ENCODE results near the gene CHRM1. TPM values are rescaled to one million over a fixed set of nuclear protein-coding genes. Genes with fewer than 3 reads are reported as not detected.
A peak's percentile ranks its signal among the peaks of the same experiment; 100 is the strongest.

Gene CHRM1
- total RNA-seq, 1 donor from 2014 or later: not detected

DNA sequence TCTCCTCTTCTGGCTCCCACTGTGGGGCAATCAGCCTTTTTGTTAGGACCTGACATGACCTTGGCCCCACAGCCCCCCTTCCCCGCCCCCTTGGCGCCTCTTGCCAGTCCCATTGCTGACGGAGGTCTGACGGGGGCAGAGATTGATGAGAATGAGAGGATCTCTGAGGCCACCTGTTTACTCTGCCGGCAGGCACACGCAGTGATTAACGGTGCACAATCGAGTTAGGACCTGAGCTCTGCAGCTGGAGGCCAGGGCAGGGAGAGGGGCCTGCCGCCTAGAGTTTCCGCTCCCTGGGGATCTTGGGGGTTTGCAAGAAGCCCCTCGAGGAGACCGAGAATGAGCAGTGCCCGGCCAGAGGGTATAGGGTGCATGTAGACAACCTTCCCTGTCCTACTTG, 6.8 kb upstream of the CHRM1 start:
- no peak overlapping the region for H2AFZ ChIP-seq (replicated peaks)
- peak overlapping the region; percentile 41 for H3K4me2 ChIP-seq

DNA sequence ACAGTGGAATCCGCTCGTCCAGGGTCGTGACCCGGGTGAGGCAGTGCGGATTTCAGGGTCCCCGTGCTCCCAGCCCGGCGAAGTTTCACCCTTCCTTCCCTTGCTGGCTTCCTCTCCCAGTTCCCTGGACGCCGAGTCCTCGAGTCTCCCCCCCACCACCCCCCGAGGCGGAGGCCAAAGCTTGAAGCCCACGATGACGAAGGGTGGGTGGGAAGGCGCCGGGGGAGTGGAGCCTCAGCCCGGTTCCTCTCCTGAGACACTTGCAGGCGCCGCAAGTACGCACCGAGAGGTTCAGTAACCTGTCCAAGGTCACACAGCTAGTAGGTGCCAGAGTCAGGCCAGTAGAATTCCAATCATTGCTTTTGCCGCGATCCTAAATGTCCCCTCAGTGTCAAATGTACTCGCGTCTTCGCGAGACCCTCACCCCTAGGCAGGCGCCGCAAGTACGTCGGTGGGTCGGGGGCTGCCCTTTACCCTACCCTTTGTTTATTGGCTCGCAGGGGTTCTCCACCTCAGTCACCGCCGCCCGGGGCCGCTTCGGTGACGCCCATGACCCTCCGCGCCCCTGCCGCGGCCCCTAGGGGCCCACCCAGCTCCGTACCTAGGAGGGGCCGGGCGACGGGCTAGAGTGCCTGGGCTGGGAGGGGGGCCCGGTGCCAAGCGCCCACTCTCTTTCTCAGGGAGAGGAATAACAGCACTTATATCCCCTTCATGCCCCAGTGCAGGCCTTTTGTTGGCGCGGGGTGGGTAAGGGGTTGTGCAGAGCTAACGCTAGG, 5.7 kb upstream of the CHRM1 start:
- H3K36me3 ChIP-seq: no peaks in the 10 kb centered on the region
- H4K20me1 ChIP-seq (ENCODE audit: low read depth): peaks cover 22% of the 10 kb centered on the region
- peak; percentile 32 for DNase-seq (ENCODE audit: low spot score)
- Mint-ChIP-seq H3K4me1 (peaks cover 38% of the 10 kb centered on the region), H3K9me3 (no peaks in the 10 kb centered on the region), H3K27me3 (ENCODE audit: insufficient read depth, low read depth) (peaks cover 69% of the 10 kb centered on the region), H3K36me3 (no peaks in the 10 kb centered on the region), H3K27ac (no peak overlapping the region), H3K4me3 (peak overlapping the region; percentile 77)
- peak overlapping the region; percentile 94 for H3K4me2 ChIP-seq
- H3K4me3 ChIP-seq: peak overlapping the region; percentile 46
- peaks cover 21% of the 10 kb centered on the region for H3F3A ChIP-seq (ENCODE audit: low read depth)
- H3K9me3 ChIP-seq (ENCODE audit: low read depth): no peaks in the 10 kb centered on the region
- no peak overlapping the region for H2AFZ ChIP-seq (replicated peaks)
- no peak overlapping the region for H3K9ac ChIP-seq
- H3K27me3 ChIP-seq: peaks cover 98% of the 10 kb centered on the region
- H3K79me2 ChIP-seq (ENCODE audit: low read depth): no peaks in the 10 kb centered on the region
- TF ChIP-seq EZH2phosphoT487 (IDR thresholded peaks at IDR 0.05) (peak; percentile 72), EZH2 (IDR thresholded peaks at IDR 0.05) (peak; percentile 49)
- TF ChIP-seq, protein P1, sequence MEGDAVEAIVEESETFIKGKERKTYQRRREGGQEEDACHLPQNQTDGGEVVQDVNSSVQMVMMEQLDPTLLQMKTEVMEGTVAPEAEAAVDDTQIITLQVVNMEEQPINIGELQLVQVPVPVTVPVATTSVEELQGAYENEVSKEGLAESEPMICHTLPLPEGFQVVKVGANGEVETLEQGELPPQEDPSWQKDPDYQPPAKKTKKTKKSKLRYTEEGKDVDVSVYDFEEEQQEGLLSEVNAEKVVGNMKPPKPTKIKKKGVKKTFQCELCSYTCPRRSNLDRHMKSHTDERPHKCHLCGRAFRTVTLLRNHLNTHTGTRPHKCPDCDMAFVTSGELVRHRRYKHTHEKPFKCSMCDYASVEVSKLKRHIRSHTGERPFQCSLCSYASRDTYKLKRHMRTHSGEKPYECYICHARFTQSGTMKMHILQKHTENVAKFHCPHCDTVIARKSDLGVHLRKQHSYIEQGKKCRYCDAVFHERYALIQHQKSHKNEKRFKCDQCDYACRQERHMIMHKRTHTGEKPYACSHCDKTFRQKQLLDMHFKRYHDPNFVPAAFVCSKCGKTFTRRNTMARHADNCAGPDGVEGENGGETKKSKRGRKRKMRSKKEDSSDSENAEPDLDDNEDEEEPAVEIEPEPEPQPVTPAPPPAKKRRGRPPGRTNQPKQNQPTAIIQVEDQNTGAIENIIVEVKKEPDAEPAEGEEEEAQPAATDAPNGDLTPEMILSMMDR (IDR thresholded peaks at IDR 0.05): no peak
- no peak overlapping the region for H3K27ac ChIP-seq
- peaks cover 23% of the 10 kb centered on the region for H3K4me1 ChIP-seq

More for the DNA sequence above, 6.8 kb upstream of the CHRM1 start:
- Mint-ChIP-seq H3K36me3 (no peaks in the 10 kb centered on the region), H3K27me3 (ENCODE audit: insufficient read depth, low read depth) (peaks cover 61% of the 10 kb centered on the region), H3K4me3 (peak overlapping the region; percentile 28), H3K9me3 (no peaks in the 10 kb centered on the region), H3K27ac (no peak overlapping the region), H3K4me1 (peaks cover 36% of the 10 kb centered on the region)
- Histone ChIP-seq H3F3A (ENCODE audit: low read depth) (peaks cover 18% of the 10 kb centered on the region), H3K27ac (no peak overlapping the region), H3K9ac (no peak overlapping the region), H3K79me2 (ENCODE audit: low read depth) (no peaks in the 10 kb centered on the region), H3K4me3 (no peak overlapping the region), H3K27me3 (peaks cover 88% of the 10 kb centered on the region), H4K20me1 (ENCODE audit: low read depth) (peaks cover 22% of the 10 kb centered on the region), H3K9me3 (ENCODE audit: low read depth) (no peaks in the 10 kb centered on the region), H3K36me3 (no peaks in the 10 kb centered on the region), H3K4me1 (peaks cover 23% of the 10 kb centered on the region)
- peak; percentile 43 for DNase-seq (ENCODE audit: low spot score)
- TF ChIP-seq, protein P1 (IDR thresholded peaks at IDR 0.05): no peak
- TF ChIP-seq EZH2 (IDR thresholded peaks at IDR 0.05) (no peak), EZH2phosphoT487 (IDR thresholded peaks at IDR 0.05) (no peak)

DNA sequence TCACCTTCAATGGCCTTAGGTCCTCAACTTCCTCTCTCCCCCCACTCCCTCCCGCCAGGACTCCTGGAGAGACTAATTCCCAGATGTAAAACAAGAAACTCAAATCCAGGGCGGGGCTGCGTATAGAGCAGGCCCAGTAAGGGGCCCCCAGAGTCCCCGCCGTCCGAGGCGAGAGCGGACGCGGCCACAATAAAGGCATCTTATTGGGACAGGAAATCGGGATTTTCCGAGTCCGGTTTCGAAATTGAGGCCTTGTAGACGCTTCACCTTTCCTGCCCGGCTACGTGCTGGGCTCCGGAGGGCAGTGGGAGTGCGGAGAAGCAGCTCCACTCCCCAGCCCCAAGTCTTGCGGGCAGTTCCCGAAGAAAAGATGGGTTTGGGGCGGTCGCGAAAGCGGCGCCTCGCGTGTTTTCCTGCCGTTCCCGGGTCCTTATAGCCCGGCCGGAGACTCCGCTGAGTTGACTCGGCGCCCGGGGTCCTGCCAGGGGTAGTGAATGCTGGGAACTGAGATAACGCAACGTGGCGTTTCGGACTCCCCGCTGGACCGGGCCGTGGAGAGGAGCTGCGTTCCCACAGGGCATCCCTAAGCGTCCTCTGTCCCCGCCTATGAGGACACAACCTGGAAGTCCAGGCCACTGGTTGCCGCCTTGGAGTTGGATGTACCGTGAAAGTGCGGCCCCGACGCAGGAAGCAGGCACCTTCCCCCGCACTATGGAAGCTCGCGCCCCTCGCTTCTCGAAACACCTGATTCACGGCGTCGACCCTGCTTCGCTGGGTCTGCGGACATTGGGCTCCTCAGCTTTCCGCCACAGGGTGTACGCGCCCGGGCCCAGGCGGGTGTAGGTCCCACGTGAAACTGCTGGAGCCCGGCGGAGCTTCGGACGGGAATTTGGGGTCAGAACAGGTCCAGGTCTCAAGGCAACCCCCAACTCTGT, 4.8 kb upstream of the CHRM1 start:
- Mint-ChIP-seq H3K9me3 (no peaks in the 10 kb centered on the region), H3K27me3 (ENCODE audit: insufficient read depth, low read depth) (peaks cover 71% of the 10 kb centered on the region), H3K4me3 (peak overlapping the region; percentile 77), H3K27ac (no peak overlapping the region), H3K36me3 (no peaks in the 10 kb centered on the region), H3K4me1 (peaks cover 32% of the 10 kb centered on the region)
- H3K4me1 ChIP-seq: peaks cover 27% of the 10 kb centered on the region
- H3K4me2 ChIP-seq: peak overlapping the region; percentile 94
- H3K27me3 ChIP-seq: peaks cover 89% of the 10 kb centered on the region
- H4K20me1 ChIP-seq (ENCODE audit: low read depth): peaks cover 22% of the 10 kb centered on the region
- peak overlapping the region; percentile 81 for H2AFZ ChIP-seq (replicated peaks)
- H3K27ac ChIP-seq: no peak overlapping the region
- peak; percentile 58 for DNase-seq (ENCODE audit: low spot score)
- peaks cover 21% of the 10 kb centered on the region for H3F3A ChIP-seq (ENCODE audit: low read depth)
- no peaks in the 10 kb centered on the region for H3K79me2 ChIP-seq (ENCODE audit: low read depth)
- peak; percentile 87 for TF ChIP-seq EZH2phosphoT487 (IDR thresholded peaks at IDR 0.05)
- TF ChIP-seq, protein P1 (IDR thresholded peaks at IDR 0.05): no peak
- peak; percentile 92 for TF ChIP-seq EZH2 (IDR thresholded peaks at IDR 0.05)
- peak overlapping the region; percentile 46 for H3K4me3 ChIP-seq
- H3K36me3 ChIP-seq: no peaks in the 10 kb centered on the region
- H3K9me3 ChIP-seq (ENCODE audit: low read depth): no peaks in the 10 kb centered on the region
- no peak overlapping the region for H3K9ac ChIP-seq

Data from neural progenitor cell (in vitro differentiated cells).